ENCODE data around the gene COMT. TPM values are rescaled to one million over a fixed set of nuclear protein-coding genes. Genes with fewer than 3 reads are reported as not detected.

COMT gene
- total and polyA plus RNA-seq, 9 donors, result 61.9 to 104 (median 81.3) TPM

DNA sequence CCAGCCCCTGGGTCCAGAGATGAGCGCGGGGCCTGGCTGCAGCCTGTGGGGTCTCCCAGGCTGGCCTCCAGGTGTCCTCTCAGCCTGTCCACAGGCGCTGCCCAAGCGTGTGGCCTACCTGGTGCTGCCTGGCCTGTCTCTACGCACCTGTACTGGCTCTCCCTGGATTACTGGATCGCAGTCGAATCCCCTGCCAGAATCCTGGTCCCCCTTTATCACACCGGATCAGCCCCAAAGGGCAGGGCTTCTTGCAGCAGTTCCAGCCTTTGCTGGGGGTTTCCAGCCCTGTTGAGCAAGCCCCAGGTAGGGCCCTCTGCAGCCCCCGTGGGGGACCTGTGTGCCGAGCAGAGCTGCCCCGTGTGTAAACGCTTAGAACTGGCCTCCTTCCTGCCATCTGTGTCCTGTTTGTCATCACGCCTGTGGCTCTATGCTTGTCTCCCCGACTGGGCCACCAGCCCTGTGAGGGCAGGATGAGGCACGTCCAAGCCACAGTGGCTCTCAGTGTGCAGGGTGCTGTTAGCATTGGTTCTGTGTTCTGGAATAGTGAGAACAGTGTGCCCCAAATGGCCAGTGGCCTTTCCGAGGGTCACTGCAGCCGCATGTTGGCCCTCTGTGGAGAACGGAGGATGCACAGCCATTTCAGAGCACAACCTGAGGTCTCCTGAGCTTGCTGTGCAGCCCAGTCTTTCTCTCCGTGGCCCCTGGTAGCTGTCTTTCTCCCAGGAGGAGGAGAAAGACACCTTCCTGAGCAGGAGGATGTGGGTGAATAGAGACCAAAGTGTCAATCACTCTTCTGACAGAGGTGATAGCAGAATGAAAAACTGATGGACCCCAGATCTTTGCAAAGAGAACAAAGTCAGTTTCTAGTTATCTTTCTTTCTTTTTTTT is 13.9 kb downstream of the COMT start:
- WGBS (ENCODE audit: insufficient coverage), result 71% methylated on average over 19 of the region's 19 CpGs
- peaks cover 45% of the 10 kb centered on the region for H3K4me1 ChIP-seq (ENCODE audit: control insufficient read depth, insufficient read depth, low read length)
- no peak overlapping the region for H3K4me3 ChIP-seq (ENCODE audit: low read length)
- no peak overlapping the region for H3K27ac ChIP-seq (ENCODE audit: low read length)
- H3K36me3 ChIP-seq (ENCODE audit: control insufficient read depth, insufficient read depth, low read length), result peaks cover 24% of the 10 kb centered on the region
- H3K27me3 ChIP-seq (ENCODE audit: control insufficient read depth, insufficient read depth, low read length), result no peaks in the 10 kb centered on the region
- DNase-seq, result peak; percentile 8
- no peaks in the 10 kb centered on the region for H3K9me3 ChIP-seq (replicated peaks; ENCODE audit: control insufficient read depth, low read depth, low read length)

DNA sequence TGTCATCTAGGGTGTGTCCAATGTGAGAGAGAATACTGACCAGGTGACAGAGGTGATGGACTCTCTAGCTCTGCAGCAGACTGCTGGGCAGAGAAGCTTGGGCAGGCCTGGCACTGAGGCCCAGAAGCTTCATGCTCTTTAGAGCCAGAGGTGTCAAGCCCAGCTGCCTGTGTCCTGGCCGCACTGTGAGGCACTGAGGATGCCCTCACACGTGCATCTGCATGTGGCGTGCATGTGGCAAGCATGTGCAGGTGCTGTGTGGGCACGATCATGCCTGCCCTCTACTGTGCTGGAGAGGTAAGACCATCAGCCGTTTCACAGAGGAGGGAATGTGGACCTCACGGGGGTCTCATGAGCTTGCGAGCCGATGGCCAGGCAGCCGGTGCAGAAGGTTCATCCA is 15.9 kb downstream of the COMT start:
- H3K9me3 ChIP-seq (replicated peaks; ENCODE audit: control insufficient read depth, low read depth, low read length), result no peaks in the 10 kb centered on the region
- peak; percentile 8 for DNase-seq
- 82% methylated on average over 7 of the region's 9 CpGs for WGBS (ENCODE audit: insufficient coverage)
- no peak overlapping the region for H3K4me3 ChIP-seq (ENCODE audit: low read length)
- H3K4me1 ChIP-seq (ENCODE audit: control insufficient read depth, insufficient read depth, low read length), result peaks cover 57% of the 10 kb centered on the region
- no peak overlapping the region for H3K27ac ChIP-seq (ENCODE audit: low read length)
- peaks cover 28% of the 10 kb centered on the region for H3K36me3 ChIP-seq (ENCODE audit: control insufficient read depth, insufficient read depth, low read length)
- no peaks in the 10 kb centered on the region for H3K27me3 ChIP-seq (ENCODE audit: control insufficient read depth, insufficient read depth, low read length)

GRCh38 chr22:19958083-19959042 is 16.8 kb downstream of the COMT start:
- Histone ChIP-seq H3K4me3 (ENCODE audit: low read length) (peak overlapping the region; percentile 27), H3K27ac (ENCODE audit: low read length) (peak overlapping the region; percentile 81)
- peak; percentile 65 for DNase-seq

GRCh38 chr22:19959043-19959586 is 17.5 kb downstream of the COMT start:
- Histone ChIP-seq H3K4me3 (ENCODE audit: low read length) (peak overlapping the region; percentile 27), H3K4me1 (ENCODE audit: control insufficient read depth, insufficient read depth, low read length) (peaks cover 47% of the 10 kb centered on the region), H3K36me3 (ENCODE audit: control insufficient read depth, insufficient read depth, low read length) (peaks cover 45% of the 10 kb centered on the region), H3K27ac (ENCODE audit: low read length) (peak overlapping the region; percentile 81), H3K27me3 (ENCODE audit: control insufficient read depth, insufficient read depth, low read length) (no peaks in the 10 kb centered on the region), H3K9me3 (replicated peaks; ENCODE audit: control insufficient read depth, low read depth, low read length) (no peaks in the 10 kb centered on the region)
- peak; percentile 86 for DNase-seq
- WGBS (ENCODE audit: insufficient coverage), result 6% methylated on average over 14 of the region's 30 CpGs

More at GRCh38 chr22:19958083-19959042, 16.8 kb downstream of the COMT start:
- Histone ChIP-seq H3K36me3 (ENCODE audit: control insufficient read depth, insufficient read depth, low read length) (peaks cover 37% of the 10 kb centered on the region), H3K9me3 (replicated peaks; ENCODE audit: control insufficient read depth, low read depth, low read length) (no peaks in the 10 kb centered on the region), H3K4me1 (ENCODE audit: control insufficient read depth, insufficient read depth, low read length) (peaks cover 55% of the 10 kb centered on the region), H3K27me3 (ENCODE audit: control insufficient read depth, insufficient read depth, low read length) (no peaks in the 10 kb centered on the region)
- WGBS (ENCODE audit: insufficient coverage), result 41% methylated on average over 2 of the region's 19 CpGs

DNA sequence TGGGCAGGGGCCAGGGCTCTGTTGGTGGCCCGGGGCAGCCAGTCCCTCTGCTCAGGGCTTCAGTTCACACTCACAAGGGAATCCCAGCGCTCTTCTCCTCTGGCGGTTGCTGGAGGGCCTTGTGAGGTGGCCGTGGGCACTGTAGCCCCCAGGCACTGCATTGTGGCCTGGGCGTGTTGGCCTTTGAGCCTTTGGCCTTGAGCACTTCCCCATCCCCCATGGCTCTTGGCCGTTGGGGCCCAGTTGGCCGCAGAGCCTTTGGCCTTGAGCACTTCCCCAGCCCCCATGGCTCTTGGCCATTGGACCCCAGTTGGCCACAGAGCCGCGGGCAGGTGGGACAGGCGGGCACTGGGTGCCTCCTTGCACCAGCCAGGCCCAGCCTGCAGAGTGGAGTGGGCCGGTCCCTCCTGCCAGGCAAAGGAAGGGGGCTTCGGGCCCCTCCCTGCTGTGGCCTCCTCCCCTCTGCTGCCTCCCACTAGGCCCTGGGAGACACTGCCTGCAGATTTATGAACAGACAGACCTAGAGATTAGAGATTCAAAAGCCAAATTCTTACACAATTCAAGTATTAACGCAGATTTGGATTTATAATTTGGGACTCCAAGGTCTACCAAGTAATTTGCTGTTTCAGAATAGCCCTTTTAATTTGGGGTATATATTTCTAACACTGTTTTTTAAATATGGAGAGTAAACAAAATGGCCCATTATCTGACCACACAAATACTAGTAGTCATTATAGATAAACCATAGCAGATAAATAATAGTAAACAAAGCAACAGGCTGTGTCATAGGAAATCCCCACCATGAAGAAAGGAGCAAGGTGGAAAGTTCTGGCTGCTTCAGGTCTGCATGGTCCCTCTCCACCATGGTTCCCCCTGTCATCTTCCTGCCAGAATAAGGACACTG is 18.3 kb downstream of the COMT start:
- WGBS (ENCODE audit: insufficient coverage), result 24% methylated on average over 10 of the region's 13 CpGs
- H3K9me3 ChIP-seq (replicated peaks; ENCODE audit: control insufficient read depth, low read depth, low read length), result no peaks in the 10 kb centered on the region
- H3K27me3 ChIP-seq (ENCODE audit: control insufficient read depth, insufficient read depth, low read length), result no peaks in the 10 kb centered on the region
- H3K27ac ChIP-seq (ENCODE audit: low read length), result peak overlapping the region; percentile 81
- no peak overlapping the region for H3K4me3 ChIP-seq (ENCODE audit: low read length)
- H3K36me3 ChIP-seq (ENCODE audit: control insufficient read depth, insufficient read depth, low read length), result peaks cover 49% of the 10 kb centered on the region
- no peak for DNase-seq
- peaks cover 44% of the 10 kb centered on the region for H3K4me1 ChIP-seq (ENCODE audit: control insufficient read depth, insufficient read depth, low read length)

- DNase-seq, result no peak
- Histone ChIP-seq H3K4me1 (ENCODE audit: control insufficient read depth, insufficient read depth, low read length) (peaks cover 50% of the 10 kb centered on the region), H3K27ac (ENCODE audit: low read length) (no peak overlapping the region), H3K9me3 (replicated peaks; ENCODE audit: control insufficient read depth, low read depth, low read length) (no peaks in the 10 kb centered on the region), H3K36me3 (ENCODE audit: control insufficient read depth, insufficient read depth, low read length) (peaks cover 48% of the 10 kb centered on the region), H3K4me3 (ENCODE audit: low read length) (no peak overlapping the region), H3K27me3 (ENCODE audit: control insufficient read depth, insufficient read depth, low read length) (no peaks in the 10 kb centered on the region)
- 91% methylated on average over 8 of the region's 12 CpGs for WGBS (ENCODE audit: insufficient coverage)
These were observed 19.1 kb downstream of the COMT start for GRCh38 chr22:19960491-19961200.

- DNase-seq, result no peak
- H3K27me3 ChIP-seq (ENCODE audit: control insufficient read depth, insufficient read depth, low read length), result no peaks in the 10 kb centered on the region
These were observed 19.6 kb downstream of the COMT start for GRCh38 chr22:19961201-19961580.

DNA sequence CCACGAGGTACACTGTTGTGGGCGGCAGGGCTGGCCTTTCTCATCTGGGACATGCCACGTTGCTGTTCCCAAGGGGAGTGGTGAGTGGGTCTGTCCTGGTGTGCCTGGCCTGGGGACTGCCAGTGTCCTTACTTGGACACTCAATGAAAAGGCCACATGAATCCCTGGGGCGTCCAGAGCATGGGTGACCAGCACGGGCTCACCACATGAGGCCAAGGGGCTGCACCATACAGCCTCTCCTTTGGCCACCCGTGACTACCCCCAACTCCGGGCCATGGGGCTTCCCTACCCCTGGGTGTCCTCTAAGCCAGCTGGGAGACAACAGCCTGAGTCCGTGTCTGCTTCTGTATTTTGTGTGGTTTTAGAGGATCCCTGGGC is 20.3 kb downstream of the COMT start:
- peaks cover 60% of the 10 kb centered on the region for H3K36me3 ChIP-seq (ENCODE audit: control insufficient read depth, insufficient read depth, low read length)
- no peak overlapping the region for H3K27ac ChIP-seq (ENCODE audit: low read length)
- H3K9me3 ChIP-seq (replicated peaks; ENCODE audit: control insufficient read depth, low read depth, low read length), result no peaks in the 10 kb centered on the region
- no peak for DNase-seq
- peaks cover 61% of the 10 kb centered on the region for H3K4me1 ChIP-seq (ENCODE audit: control insufficient read depth, insufficient read depth, low read length)
- 93% methylated on average over 3 of the region's 8 CpGs for WGBS (ENCODE audit: insufficient coverage)
- no peak overlapping the region for H3K4me3 ChIP-seq (ENCODE audit: low read length)
- no peaks in the 10 kb centered on the region for H3K27me3 ChIP-seq (ENCODE audit: control insufficient read depth, insufficient read depth, low read length)

More at GRCh38 chr22:19961201-19961580, 19.6 kb downstream of the COMT start:
- peaks cover 53% of the 10 kb centered on the region for H3K36me3 ChIP-seq (ENCODE audit: control insufficient read depth, insufficient read depth, low read length)
- no peak overlapping the region for H3K27ac ChIP-seq (ENCODE audit: low read length)
- H3K9me3 ChIP-seq (replicated peaks; ENCODE audit: control insufficient read depth, low read depth, low read length), result no peaks in the 10 kb centered on the region
- H3K4me3 ChIP-seq (ENCODE audit: low read length), result no peak overlapping the region
- 79% methylated on average over 9 of the region's 9 CpGs for WGBS (ENCODE audit: insufficient coverage)
- peaks cover 55% of the 10 kb centered on the region for H3K4me1 ChIP-seq (ENCODE audit: control insufficient read depth, insufficient read depth, low read length)

Data from muscle of leg (tissue), 11 donors.